ENCODE measurements around the gene FAM118A. TPM values are rescaled to one million over a fixed set of nuclear protein-coding genes. Genes with fewer than 3 reads are reported as not detected.
"Not testable (repeated sequence)": the region's sequence is repeated elsewhere in the genome, so short reads cannot be mapped to it uniquely, and the experiment has no call there.

The FAM118A gene
- total RNA-seq: 100 to 1,000 TPM in 1 of 2 donors, 10 to 100 TPM in 1; 60.8 to 215 TPM

DNA sequence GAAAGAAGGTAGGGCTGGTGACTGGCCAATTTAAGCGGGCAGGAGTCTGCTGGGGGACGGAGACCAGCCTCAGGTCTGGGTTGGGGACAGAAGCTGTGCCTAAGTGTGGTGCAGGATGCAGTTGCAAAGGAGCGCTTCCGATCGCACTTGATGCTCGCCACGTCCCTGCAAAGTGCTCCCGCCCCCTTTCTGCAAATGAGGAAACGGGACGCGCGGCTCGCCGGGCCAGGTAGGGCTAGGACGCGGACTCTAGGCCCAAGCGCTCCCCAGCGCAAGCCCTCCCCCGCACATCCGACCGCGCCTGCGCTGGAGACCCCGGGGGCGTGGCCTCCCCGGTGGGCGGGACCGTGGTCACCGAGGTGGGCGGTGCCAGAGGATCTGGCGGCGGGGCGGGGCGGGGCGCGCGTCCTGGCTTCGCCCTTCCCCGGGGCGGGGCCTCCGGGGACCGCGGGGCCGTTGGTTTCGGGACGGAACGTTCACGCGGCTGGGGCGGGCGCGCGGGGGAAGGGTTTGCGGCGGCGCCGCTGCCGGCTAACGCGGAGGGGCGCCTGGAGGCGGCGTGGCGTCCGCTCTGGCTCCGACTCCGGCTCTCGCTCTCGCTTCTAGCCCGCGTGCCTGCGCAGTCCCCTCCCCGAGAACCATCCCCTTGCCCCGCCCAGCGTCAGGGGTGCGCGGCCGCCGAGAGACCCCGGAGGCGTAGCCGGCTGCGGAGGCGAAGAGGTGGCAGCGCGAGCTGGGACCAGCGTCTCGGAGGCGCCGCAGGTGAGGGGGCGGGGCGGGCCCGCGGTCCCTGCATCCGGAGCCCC, at the start of gene FAM118A:
FAM118A (plus strand) TSS at position 513 of the 806 bp plus-strand sequence. CDS start 12,446 bp downstream, outside the sequence.
- peak within 1 kb of the TSS; percentile 87 to 96 for H3K27ac ChIP-seq
- intact Hi-C loops (cut with DNase I): loop anchor here (2.0 kb wide), 1 partner anchor 41 kb away; no protein-coding TSS in a partner anchor
- peak; percentile 92 for TF ChIP-seq POLR2AphosphoS5 (IDR thresholded peaks at IDR 0.05)
- TF ChIP-seq, protein P1, sequence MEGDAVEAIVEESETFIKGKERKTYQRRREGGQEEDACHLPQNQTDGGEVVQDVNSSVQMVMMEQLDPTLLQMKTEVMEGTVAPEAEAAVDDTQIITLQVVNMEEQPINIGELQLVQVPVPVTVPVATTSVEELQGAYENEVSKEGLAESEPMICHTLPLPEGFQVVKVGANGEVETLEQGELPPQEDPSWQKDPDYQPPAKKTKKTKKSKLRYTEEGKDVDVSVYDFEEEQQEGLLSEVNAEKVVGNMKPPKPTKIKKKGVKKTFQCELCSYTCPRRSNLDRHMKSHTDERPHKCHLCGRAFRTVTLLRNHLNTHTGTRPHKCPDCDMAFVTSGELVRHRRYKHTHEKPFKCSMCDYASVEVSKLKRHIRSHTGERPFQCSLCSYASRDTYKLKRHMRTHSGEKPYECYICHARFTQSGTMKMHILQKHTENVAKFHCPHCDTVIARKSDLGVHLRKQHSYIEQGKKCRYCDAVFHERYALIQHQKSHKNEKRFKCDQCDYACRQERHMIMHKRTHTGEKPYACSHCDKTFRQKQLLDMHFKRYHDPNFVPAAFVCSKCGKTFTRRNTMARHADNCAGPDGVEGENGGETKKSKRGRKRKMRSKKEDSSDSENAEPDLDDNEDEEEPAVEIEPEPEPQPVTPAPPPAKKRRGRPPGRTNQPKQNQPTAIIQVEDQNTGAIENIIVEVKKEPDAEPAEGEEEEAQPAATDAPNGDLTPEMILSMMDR (IDR thresholded peaks at IDR 0.05): peak in 3 of 4 experiments; percentile 24 to 43 (median 42)
- TF ChIP-seq POLR2A (IDR thresholded peaks at IDR 0.05): peak; percentile 89
- H3K27me3 ChIP-seq (replicated peaks; ENCODE audit: insufficient read depth): no peaks in the 10 kb centered on the region
- peaks cover 7% of the 10 kb centered on the region for H3K4me1 ChIP-seq (replicated peaks)
- H3K4me3 ChIP-seq: peak within 1 kb of the TSS; percentile 95 to 96
- DNase-seq (ENCODE audit: low spot score): peak; percentile 94
- WGBS: under 1% methylated on average over 67 of the region's 95 CpGs
- H3K36me3 ChIP-seq: no peaks in the 10 kb centered on the region
- no peaks in the 10 kb centered on the region for H3K9me3 ChIP-seq

DNA sequence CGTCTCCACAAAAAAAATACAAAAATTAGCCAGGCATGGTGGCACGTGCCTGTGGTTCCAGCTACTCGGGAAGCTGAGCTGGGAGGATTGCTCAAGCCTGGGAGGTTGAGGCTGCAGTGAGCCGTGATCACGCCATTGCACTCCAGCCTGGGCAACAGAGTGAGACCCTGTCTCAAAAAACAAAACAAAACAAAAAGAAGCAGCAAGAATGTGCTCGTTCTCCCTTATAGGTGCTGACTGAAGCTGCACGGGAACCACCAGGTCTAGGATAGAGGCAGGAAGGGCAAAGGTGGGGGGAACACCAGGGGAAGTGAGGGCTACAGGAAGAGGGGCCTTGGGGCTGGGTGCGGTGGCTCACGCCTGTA, 49.4 kb upstream of the FAM118A start:
- intact Hi-C loops (cut with DNase I): loop anchor here (5.0 kb wide), 1 partner anchor 158 kb away; no protein-coding TSS in a partner anchor
- H3K4me3 ChIP-seq; H3K27me3 ChIP-seq (replicated peaks; ENCODE audit: insufficient read depth); H3K4me1 ChIP-seq (replicated peaks); DNase-seq (ENCODE audit: low spot score); H3K9me3 ChIP-seq; H3K27ac ChIP-seq; H3K36me3 ChIP-seq: not testable (repeated sequence)
- WGBS: 87% methylated on average over 9 of the region's 9 CpGs

DNA sequence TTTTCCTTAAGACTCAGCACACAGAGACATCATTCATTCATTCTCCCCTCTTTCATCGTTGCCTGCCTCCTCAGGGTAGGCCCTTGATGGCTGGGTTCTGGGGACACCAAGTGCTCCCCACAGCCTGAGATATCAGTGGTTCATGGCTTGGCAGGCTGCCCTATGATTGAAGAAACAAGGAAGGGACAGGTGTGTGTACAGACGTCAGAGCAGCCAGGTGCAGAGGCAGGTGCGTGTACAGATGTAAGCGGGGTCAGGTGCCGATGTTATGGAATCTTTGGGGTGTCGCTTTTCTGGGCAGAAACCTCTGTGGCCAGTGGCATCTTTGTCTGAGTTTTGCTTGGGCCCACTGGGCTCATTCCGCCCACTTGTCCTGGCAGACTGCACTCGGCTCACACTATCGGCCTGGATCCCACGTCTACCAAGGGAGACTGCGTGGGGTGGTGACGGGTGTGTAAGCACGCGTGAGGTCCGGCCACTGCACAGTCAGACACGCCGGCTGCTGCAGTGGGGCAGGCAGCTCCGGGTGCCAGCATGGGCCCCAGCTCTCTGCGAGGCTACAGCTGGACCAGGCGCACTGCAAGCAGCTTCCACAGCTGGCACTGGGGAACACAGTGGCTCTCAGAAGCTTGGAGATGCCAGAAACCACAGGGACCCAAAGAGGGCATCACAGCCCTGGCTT, 48.2 kb upstream of the FAM118A start:
- WGBS: 79% methylated on average over 18 of the region's 20 CpGs
- H3K36me3 ChIP-seq: no peaks in the 10 kb centered on the region
- peaks cover 3% of the 10 kb centered on the region for H3K4me1 ChIP-seq (replicated peaks)
- no peak overlapping the region for H3K27ac ChIP-seq
- H3K9me3 ChIP-seq: no peaks in the 10 kb centered on the region
- TF ChIP-seq POLR2AphosphoS5 (IDR thresholded peaks at IDR 0.05) (no peak), POLR2A (IDR thresholded peaks at IDR 0.05) (no peak)
- TF ChIP-seq, protein P1 (IDR thresholded peaks at IDR 0.05): no peak
- no peak overlapping the region for H3K4me3 ChIP-seq
- H3K27me3 ChIP-seq (replicated peaks; ENCODE audit: insufficient read depth): no peaks in the 10 kb centered on the region
- intact Hi-C loops (cut with DNase I): loop anchor here (5.0 kb wide), 1 partner anchor 159 kb away; no protein-coding TSS in a partner anchor
- no peak for DNase-seq (ENCODE audit: low spot score)

DNA sequence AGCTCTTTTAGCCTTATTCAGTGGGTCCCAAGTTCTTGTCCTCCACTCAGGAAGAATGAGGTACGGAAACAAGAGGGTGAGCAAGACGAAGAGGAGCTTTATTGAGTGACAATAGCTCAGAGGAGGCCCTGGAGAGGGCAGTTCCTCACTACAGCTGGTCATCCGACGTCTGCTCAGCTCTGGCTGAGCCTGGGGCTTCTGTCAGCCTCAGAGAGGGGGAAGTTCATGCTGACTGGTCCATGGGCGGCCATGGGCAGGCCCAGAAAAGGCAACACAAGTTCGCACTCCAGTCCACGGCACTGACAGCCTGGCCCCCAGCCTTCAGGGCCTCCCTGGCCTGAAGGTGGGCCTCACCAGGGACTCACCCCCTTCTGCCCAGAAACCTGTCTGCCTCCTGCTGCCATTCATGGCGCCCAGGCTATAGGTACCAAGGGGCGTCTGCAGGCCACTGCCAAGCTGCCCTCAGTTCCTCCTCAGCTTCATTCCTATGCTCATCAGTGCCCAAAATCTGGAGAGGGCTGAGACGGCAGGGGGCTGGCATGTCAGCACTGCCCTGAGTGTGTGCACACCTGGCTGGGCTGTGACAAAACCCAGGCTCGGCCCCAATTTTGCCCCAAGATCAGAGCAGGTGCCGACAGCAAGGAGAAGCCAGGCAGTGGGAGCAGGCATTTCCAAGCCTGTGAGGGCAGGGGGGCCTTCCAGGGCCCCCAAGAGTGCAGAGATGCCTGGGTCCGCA, 47.4 kb upstream of the FAM118A start:
- H3K36me3 ChIP-seq: no peaks in the 10 kb centered on the region
- whole genome bisulfite sequencing: 82% methylated on average over 13 of the region's 13 CpGs
- no peak for DNase-seq (ENCODE audit: low spot score)
- intact Hi-C loops (cut with DNase I): loop anchor here (5.0 kb wide), 1 partner anchor 160 kb away; no protein-coding TSS in a partner anchor
- H3K9me3 ChIP-seq: no peaks in the 10 kb centered on the region
- no peak for TF ChIP-seq POLR2AphosphoS5 (IDR thresholded peaks at IDR 0.05)
- TF ChIP-seq POLR2A (IDR thresholded peaks at IDR 0.05): no peak
- TF ChIP-seq, protein P1 (IDR thresholded peaks at IDR 0.05): no peak
- no peak overlapping the region for H3K4me3 ChIP-seq
- H3K4me1 ChIP-seq (replicated peaks): peaks cover 3% of the 10 kb centered on the region
- no peak overlapping the region for H3K27ac ChIP-seq
- H3K27me3 ChIP-seq (replicated peaks; ENCODE audit: insufficient read depth): no peaks in the 10 kb centered on the region

All from prostate gland (tissue), 2 donors.